ENCODE measurements around the gene SERINC5.

SERINC5 gene

DNA sequence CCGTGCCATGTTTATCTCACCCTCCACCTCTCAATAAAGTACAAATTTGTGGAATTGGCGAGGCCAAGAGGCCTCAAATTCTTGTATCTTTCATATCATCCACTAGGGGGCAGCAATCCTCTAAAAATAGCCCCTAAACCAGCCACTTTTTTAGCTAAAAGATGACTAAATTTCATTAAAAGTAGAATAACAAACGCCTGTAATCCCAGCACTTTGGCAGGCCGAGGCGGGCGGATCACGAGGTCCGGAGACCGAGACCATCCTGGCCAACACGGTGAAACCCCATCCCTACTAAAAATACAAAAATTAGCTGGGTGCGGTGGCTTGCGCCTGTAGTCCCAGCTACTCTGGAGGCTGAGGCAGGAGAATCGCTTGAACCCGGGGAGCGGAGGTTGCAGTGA lies 164.1 kb downstream of the SERINC5 start:
- DNase-seq: peak; percentile 36 to 72

DNA sequence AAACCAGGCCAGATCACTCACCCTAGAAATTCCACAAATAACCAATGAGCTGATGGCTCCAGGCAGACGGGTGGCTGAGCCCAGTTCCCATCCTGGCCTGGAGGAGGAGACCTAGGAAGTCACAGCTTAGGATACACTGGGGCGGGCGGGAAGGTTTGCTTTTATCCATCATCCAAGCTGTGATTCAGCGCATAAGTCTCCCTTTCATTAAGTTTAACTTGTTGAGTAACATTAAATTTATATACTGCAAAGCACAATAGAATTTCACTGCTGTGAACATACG lies 165.0 kb downstream of the SERINC5 start:
- DNase-seq: no peak

DNA sequence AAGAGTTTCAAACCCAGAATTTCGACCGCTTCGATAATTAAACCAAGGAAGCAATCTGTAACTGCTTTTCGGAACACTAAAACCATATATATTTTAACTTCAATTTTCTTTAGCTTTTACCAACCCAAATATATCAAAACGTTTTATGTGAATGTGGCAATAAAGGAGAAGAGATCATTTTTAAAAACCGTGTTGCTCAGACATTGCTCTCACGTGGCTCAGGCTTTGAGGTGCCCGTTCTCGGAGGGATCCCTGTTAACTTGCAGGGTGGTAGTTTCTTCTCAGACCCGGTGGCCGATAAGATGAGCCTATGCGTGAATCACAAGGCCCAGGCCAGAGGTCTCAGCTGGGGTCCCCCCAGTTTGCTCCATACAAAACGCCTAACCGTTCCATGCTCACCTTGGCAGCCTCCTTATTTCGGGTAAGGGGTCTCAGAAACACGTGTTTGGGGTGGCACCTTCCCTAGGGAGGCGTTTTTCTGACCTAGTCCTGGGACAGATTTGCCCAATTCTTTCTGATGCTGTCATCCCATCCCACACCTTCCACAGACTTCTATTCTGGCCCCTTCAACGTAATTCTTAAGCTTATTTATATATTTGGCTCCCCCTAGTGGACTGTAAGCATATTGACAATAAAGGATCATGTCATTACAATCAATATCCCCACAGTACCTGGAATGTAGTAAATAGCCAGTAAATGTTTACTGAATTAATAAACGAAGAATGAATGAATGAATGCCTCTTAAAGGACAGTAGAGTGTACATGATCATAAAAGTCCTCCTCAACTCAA lies 172.6 kb downstream of the SERINC5 start:
- DNase-seq: peak; percentile 52 to 83

DNA sequence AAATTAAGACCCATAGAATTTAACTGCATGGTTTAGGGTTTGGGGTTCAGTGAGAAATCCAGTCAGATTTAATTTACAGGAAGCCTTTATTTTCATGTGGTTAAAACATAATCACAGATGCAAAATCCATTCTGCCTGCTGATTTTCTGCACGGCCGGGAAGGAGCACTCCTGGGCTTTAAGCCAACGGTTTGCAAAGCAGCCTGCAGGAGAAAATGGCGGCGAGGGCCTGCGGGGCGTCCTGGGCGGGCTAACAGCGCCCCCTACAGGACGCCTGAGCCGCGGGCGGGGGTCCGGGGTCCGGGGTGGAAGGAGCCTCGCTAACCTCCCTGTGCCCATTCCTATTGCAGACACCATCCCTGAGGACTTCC lies 173.1 kb downstream of the SERINC5 start:
- DNase-seq: peak; percentile 69 to 93

DNA sequence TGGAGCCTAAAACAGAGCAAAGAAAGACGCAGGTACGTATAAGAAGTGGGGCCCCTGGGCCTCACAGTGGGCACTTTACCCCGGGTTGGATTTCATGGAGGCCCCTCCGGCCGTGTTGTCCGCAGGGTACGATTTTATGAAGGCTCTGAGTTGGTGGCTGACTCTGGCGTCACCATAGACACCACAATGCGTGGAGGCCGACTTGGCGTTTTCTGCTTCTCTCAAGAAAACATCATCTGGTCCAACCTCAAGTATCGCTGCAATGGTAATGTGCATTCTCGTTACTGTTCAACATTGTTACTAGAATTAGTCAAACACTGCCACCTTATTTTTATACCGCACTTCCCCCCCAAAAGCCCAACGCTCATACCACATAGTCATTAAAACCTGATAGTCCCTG lies 173.6 kb downstream of the SERINC5 start:
- no peak for DNase-seq

DNA sequence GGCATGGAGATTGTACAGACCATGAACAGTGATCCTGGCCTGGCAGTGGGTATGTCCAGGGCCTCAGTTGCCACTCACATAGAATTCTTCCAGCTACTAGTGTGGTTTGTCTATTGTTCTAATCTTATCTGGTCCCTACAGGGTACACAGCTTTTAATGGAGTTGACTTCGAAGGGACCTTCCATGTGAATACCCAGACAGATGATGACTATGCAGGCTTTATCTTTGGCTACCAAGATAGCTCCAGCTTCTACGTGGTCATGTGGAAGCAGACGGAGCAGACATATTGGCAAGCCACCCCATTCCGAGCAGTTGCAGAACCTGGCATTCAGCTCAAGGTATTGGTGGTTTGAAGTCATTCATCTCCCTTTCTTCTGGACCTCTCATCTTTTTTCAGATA lies 176.9 kb downstream of the SERINC5 start:
- no peak for DNase-seq

DNA sequence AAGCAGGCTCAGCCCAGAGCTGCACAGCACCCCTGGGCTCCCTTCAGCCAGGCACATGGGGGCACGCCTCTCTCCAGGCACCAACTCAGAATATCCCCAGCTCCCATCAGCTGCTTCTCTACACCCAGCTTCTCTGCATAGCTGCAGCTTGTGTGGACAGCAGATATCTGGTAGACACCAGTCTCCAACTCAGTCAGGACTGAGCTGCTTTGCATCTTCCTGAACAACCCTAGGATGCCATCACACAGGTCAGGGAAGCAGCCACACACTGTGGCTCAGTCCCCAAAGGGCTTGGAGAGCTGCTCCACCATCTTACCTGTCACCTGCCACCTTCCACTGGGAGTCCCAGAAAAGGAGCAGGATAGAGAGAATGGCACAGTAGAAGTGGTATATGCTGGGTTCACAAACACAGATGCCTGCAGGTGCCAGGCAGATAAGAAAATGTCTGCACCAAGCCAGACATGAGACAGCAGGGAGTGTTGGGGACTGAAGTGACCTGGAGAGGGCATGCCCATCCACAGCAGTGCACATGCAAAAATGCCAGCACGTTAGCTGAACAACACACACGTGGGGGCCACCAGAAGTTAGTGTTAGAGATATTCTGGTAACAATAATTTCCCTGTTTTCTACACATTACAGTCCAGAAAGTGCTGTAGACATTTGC lies 178.7 kb downstream of the SERINC5 start:
- DNase-seq: no peak

DNA sequence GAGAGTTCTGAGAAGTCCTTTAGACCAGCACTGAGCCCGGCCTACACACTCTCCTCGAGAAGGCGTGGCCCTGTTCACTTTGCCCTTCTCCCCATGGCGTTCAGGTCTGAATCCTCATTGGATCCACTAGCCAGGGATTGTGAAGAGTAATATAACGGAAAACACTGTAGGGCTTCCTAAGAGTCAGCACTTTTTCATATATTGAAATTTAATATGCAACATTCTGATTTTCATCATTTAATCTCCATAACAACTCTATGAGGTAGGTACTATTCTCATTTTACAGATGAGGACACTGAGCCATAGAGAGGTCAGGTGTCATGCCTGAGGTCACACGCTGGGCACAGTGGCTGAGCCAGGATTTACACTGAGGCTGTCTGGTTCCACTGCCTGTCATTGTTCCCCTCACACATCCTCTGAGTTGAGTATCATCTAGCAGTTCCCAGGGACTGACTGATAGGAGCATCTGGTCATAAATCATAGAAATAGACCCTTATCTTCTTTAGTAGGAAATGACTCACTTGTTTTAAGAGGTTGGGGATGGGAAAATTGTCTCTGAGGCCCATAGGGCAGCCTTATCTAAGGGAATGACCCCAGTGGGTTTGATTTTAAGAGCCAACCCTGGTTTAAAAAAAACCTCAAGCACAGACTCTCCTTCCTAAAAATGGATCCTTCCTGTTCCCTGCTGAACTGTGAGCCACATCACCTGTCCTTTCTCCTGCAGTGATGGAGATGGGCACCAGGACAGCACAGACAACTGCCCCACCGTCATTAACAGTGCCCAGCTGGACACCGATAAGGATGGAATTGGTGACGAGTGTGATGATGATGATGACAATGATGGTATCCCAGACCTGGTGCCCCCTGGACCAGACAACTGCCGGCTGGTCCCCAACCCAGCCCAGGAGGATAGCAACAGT lies 179.5 kb downstream of the SERINC5 start:
- no peak for DNase-seq

DNA sequence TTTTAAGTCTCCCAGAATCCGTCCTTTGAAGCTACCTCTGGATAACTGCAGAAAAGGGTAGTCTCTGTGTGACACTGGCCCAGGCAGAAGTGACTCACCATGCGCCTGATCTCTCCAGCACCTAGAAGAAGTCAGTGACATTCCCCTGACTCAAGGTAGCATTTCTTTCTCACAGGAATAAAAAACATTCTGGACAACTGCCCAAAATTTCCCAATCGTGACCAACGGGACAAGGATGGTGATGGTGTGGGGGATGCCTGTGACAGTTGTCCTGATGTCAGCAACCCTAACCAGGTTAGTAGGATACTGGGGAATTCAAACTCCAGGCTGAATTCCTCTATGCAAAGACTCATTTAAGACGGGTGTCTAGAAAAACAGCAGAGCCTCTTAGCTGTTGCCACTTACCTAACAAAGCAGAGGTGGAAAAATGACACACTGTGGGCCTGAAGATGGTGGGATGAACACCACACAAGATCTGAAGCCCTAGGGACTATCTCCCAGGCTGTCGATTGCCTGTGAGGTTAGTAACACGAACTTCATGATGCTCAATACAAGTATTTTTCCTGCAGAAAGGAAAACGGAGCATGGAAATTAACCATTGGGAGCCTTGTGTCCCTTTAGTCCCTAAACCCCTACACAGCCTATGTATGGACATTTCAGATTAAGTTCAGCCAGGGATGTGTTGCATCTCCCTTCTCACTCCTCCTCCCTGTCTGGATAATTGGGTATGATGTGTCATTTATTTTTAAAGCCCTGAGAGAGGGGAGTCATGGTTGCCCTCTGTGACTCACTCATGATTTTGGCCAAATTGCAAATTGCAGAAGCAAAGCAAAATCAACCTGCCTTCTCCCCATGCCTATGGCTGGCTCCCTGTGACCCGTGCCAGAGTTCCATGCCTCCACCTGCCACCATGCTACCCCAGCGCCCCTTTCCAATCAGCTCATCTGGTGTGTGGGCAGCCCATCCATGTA lies 183.5 kb downstream of the SERINC5 start:
- DNase-seq: peak in 1 of 2 experiments; percentile 35

DNA sequence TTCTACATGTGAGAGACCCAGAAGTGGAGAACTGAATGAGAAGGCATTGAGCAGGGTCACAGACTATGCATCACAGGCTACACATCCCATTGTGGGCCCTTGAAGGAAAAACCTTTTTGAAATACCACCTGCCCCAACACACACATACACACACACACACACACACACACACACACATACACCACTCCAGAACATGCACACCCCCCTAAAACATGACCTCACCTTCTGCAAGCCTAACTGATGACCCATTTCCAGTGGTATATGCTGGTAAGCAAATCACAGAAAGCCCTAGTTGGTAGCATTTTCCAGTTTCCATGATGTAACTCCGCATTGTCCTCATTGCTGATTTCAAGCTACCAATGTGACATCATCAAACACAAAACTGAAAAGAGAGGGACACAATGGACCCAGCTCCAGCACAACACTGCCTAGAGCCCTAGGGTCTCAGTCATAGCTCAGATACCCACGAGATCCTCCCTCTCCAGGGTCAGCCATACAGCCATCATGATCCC lies 184.3 kb downstream of the SERINC5 start:
- DNase-seq: no peak

DNA sequence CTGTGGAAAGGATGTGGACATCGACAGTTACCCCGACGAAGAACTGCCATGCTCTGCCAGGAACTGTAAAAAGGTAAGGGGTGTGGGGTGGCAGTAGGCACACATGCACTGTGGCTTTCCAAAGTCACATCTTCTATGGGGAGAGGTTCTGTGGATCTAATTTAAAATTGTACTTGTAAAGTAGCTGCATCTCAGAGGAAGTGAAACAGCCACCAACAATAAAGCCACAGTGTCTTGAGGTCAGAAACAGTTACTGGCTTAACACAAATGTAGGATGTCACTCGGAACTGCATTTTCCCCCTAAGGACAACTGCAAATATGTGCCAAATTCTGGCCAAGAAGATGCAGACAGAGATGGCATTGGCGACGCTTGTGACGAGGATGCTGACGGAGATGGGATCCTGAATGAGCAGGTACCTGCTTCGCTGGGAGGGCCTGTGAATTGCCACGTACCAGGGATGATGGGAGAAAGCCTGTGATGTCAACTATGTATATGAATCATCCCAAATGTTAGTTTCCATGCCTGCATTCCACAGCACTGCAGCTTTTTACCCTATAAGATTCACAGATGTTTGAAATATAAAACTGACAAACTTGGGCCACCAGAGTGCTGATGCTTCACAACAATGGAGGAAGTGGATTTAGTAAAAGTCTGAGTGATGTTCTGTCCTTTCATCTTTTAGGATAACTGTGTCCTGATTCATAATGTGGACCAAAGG lies 185.4 kb downstream of the SERINC5 start:
- DNase-seq: no peak

DNA sequence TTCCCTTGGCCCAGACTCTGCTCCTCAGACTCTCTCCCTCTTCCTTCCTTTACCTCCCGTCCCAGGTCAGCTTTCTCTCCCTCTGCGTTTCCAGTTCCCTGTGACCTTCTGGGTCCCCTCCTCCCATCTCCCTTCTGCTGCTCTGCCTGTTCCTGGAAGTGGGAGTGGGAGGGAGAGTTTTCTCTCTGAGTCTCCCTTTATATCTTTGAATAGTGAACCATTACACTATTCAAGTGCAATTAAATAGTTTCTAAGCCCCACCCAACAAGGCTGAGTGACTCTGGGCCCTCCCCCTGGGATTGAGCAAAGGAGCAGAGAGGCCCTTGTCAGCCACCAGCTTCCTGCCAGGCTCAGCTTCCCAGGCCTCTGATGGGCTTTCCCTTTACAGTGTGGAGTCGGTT lies 185.9 kb downstream of the SERINC5 start:
- DNase-seq: peak; percentile 30 to 51

DNA sequence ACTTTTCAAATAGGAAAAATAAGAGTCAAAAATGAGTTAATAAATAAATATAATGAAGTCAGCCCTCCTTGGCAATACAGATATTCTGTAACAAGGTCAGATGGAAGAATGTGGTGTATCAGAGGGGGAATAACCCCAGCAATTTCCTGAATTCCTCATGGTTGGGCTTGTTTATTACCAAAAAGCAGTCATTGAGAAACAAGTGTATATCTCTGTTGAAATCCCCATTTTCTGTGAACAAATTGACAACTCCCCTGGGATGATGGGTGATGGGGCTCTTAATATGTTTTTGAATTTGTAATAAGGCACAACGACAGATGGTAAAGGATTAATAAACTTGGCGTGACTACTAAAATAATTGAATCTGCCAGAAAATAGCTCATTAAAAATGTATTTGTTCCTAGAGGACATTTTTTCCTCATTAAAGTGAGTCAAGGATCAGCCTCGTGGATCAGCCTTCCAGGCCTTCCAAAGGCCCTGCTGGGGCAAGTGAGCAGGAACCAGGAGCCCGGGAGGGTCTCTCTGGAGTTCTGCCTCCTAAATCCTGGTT lies 186.5 kb downstream of the SERINC5 start:
- peak; percentile 66 to 88 for DNase-seq

DNA sequence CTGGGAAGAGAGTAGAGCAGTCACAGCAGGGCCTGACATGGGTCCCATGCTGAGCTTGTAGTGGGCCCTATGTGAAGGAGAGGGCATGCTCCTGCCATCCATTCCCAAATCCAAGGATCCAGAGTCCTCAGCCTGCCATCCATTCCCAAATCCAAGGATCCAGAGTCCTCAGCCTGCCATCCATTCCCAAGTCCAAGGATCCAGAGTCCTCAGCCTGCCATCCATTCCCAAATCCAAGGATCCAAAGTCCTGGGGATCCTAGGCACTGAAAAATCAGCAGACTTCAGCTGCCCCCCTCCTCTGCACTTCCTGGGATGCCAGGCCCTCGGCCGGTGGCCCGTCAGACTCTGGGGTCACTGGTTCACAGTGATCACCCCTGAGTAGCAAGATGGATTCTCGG lies 187.1 kb downstream of the SERINC5 start:
- no peak for DNase-seq

DNA sequence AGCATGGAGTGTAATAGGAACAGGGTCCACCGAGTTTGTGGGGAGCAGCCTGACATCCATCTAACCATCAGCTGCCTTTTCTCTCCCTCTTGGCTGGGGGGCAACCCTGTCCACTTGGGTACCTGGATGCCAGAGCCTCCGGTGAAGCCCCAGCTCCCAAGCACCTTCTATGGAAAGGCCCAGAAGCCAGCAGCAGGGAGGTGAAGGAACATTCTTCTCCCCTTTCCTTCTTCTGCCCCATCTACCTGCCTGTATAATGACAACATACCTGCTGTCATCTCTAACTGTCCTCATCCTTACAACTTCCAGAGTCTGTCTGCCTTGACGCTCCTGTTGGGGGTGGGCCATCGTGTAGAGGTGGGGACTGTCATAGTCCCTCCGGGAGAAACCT lies 187.6 kb downstream of the SERINC5 start:
- no peak for DNase-seq

DNA sequence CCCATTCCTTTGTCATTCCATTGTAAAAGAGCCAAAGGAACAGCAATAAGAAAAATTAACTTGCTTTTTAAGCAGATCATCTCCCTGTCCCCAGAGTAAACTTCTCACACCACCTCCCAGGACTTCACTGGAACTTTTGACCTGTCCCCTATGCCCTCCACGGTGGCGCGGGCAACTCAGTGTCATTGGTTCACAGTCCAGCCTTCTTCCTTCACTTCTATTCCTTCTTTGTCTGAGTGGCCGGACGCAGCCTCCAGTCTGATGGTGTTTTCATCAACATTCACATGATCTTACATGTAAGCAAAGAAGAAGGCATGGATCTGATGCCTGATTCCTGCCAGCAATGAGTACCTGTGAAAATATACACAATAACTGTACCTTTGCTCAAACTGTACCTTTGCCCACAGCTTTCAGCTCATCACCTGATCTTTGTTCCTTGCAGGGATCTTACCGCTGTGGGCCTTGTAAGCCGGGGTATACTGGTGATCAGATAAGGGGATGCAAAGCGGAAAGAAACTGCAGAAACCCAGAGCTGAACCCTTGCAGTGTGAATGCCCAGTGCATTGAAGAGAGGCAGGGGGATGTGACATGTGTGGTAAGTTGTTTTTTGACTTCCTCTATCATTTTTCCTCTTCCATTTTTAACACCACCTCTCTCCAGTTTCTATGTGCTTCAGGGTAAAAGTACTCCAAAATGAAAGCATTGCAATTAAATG lies 188.2 kb downstream of the SERINC5 start:
- DNase-seq: no peak

DNA sequence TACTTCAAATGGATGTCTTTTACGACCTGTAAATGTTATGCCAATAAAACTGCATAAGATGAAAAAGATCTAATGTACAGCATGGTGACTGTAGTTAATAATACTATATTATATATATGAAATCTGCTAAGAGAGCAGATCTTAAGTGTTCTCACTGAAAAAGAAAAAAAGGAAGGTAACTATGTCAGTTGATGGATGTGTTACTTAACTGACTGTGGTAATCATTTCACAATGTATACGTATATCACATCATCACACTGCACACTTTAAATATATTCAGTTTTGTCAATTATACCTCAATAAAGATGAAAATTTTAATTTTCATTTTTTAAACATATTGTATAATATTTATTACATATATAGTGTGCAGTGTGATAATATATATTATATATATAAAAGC lies 188.8 kb downstream of the SERINC5 start:
- DNase-seq: no peak

DNA sequence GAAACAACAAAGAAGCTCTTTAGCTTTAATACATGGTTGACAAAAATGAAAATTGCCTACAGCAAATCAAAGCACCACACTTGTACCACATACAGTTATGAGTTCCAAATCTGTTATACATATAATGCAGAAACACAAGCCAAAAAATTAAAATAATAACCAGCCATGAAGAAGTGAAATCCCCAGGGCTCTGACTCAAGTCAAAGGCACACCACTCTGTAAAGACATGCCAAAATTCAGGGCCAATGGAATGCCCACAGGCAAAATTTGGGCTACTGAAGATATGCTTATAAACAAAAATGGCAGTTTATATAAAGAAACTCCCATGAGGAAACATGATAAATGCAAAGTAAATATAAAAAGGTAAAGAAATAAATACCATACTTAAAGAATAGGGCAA lies 191.7 kb downstream of the SERINC5 start:
- DNase-seq: peak in 1 of 2 experiments; percentile 19
